ENCODE results near the gene AOPEP.

DNA sequence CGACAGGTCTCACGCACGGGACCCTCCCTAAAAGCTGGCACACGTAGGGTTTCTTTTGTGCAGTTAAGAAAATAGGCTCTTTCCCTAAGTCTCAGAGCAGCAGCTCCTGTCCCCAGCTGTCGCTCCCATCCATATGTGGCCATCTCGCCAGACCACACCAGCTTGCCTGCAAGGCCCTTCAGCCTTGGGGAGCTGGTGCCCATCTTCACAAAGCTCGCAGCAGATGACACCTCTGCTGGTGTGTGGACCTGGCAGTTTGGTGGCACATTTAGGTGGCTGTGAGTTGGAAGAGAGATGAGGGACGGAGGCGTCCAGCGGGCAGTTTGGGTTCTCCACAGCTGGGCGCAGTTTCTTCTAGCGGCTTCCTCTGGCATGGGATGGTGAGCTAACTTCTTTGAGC lies 352.0 kb downstream of the AOPEP start:
- TF ChIP-seq, protein P1, sequence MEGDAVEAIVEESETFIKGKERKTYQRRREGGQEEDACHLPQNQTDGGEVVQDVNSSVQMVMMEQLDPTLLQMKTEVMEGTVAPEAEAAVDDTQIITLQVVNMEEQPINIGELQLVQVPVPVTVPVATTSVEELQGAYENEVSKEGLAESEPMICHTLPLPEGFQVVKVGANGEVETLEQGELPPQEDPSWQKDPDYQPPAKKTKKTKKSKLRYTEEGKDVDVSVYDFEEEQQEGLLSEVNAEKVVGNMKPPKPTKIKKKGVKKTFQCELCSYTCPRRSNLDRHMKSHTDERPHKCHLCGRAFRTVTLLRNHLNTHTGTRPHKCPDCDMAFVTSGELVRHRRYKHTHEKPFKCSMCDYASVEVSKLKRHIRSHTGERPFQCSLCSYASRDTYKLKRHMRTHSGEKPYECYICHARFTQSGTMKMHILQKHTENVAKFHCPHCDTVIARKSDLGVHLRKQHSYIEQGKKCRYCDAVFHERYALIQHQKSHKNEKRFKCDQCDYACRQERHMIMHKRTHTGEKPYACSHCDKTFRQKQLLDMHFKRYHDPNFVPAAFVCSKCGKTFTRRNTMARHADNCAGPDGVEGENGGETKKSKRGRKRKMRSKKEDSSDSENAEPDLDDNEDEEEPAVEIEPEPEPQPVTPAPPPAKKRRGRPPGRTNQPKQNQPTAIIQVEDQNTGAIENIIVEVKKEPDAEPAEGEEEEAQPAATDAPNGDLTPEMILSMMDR (IDR thresholded peaks at IDR 0.05; ENCODE audit: low read depth, low read length, poor library complexity, severe bottlenecking) = no peak
- TF ChIP-seq EZH2phosphoT487 (IDR thresholded peaks at IDR 0.05; ENCODE audit: borderline replicate concordance, low read length) = no peak

Measured in DOHH2 (cell line).